Measurements from ENCODE around the gene MCCC2.

DNA sequence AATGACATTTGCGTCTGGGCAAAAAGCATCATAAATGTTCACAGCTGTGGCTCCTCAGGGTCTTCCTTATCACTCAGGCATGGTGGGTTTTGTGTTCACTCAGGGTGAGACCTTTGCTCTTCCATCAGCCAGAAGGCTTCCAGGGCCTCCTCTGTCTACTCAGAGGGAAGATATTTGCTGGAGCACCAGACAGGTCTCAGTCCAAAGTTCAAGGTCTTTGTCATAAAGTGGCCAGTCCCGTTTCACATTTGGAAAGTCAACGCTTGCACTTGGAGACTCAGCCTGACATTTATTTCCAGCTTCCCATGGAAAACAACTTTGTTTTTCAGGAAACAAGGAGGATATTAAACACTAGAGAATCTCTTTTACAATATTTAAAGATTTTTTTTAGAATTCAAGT lies 119.8 kb downstream of the MCCC2 start:
- TF ChIP-seq POLR2A (IDR thresholded peaks at IDR 0.05; ENCODE audit: borderline replicate concordance, extremely low read depth, insufficient read depth, insufficient read length) (no peak), POLR2AphosphoS5 (IDR thresholded peaks at IDR 0.05; ENCODE audit: low read depth, low read length) (no peak), YY1 (IDR thresholded peaks at IDR 0.05; ENCODE audit: extremely low read depth, insufficient replicate concordance, low read depth, low read length) (no peak), EZH2phosphoT487 (IDR thresholded peaks at IDR 0.05; ENCODE audit: borderline replicate concordance) (no peak), MAX (IDR thresholded peaks at IDR 0.05) (no peak)
- TF ChIP-seq, protein P1, sequence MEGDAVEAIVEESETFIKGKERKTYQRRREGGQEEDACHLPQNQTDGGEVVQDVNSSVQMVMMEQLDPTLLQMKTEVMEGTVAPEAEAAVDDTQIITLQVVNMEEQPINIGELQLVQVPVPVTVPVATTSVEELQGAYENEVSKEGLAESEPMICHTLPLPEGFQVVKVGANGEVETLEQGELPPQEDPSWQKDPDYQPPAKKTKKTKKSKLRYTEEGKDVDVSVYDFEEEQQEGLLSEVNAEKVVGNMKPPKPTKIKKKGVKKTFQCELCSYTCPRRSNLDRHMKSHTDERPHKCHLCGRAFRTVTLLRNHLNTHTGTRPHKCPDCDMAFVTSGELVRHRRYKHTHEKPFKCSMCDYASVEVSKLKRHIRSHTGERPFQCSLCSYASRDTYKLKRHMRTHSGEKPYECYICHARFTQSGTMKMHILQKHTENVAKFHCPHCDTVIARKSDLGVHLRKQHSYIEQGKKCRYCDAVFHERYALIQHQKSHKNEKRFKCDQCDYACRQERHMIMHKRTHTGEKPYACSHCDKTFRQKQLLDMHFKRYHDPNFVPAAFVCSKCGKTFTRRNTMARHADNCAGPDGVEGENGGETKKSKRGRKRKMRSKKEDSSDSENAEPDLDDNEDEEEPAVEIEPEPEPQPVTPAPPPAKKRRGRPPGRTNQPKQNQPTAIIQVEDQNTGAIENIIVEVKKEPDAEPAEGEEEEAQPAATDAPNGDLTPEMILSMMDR (IDR thresholded peaks at IDR 0.05 in 2 of 3, conservative IDR thresholded peaks at IDR 0.05 in 1 of 3; ENCODE audit: borderline replicate concordance in 1 of 3, insufficient read depth in 1 of 3, low read depth in 2 of 3, low read length in 2 of 3), result no peak

All from HCT116 (cell line).